K562 (cell line): ENCODE measurements around the gene COL11A2. TPM values are rescaled to one million over a fixed set of nuclear protein-coding genes. Genes with fewer than 3 reads are reported as not detected.

Experiments used
- ATAC-seq: fragments of 200-7000 bp; cut with Tn5 transposase; 3 replicates; pipeline ENCODE4 v1.9.1; 2020; ENCODE audit warnings: moderate library complexity
- BruUV-seq: library from RNA; stranded (reverse); fragments of 400-500 nt; replicated peaks from 2 replicates; lab custom pipeline; 2021; lab: Mats Ljungman, UMichigan
- CTCF ChIA-PET: fragments of 300-600 bp; formaldehyde crosslinking; extraction: SDS; loops from one replicate; lab custom pipeline; 2021; ENCODE audit warnings: low intra/inter-chr PET ratio; lab: Yijun Ruan, JAX
- POLR2A ChIA-PET: fragments of 300-600, 350-650 bp; sonication (Branson Sonifier 250); formaldehyde crosslinking; extraction: SDS; loops from one replicate; lab custom pipeline; 2021; ENCODE audit warnings: antibody characterized with exemption, inconsistent platforms; lab: Yijun Ruan, JAX
- DNase-seq, 4 experiments: peaks; one replicate each; pipeline versions ENCODE4 v3.0.0 to v3.0.0-alpha.2; 2011 to 2018; ENCODE audit warnings: low spot score in 3 of 4, mixed read lengths in 3 of 4; ENCODE audit errors: extremely low read depth in 1 of 4
- FAIRE-seq: peaks from 2 replicates; lab custom pipeline; 2011; peaks lifted over from hg19 to GRCh38; lab: Jason Lieb, UNC
- H2AFZ ChIP-seq: 2 replicates; pipeline ENCODE4 v1.6.0; 2011; ENCODE audit warnings: low read depth, low read length, control low read depth, inconsistent platforms
- H3K27ac ChIP-seq: fragments of 200-600 bp; 3 replicates; pipeline ENCODE4 v1.8.0; 2011; ENCODE audit warnings: low read depth, mild to moderate bottlenecking, control low read depth, inconsistent platforms, low read length, moderate library complexity, mixed read lengths; ENCODE audit errors: extremely low read depth
- H3K27me3 ChIP-seq, 2 experiments: fragments of 300-600 bp in 1 of 2; 2 replicates in 1 of 2; 3 replicates in 1 of 2; pipeline versions ENCODE4 v1.6.0 to v1.8.0; 2011; ENCODE audit warnings: inconsistent platforms in 2 of 2, low read length in 2 of 2, mild to moderate bottlenecking in 1 of 2, mixed read lengths in 1 of 2, moderate library complexity in 1 of 2; ENCODE audit not compliant: control insufficient read depth in 2 of 2, insufficient read depth in 2 of 2
- H3K36me3 ChIP-seq: fragments of 300-600 bp; 3 replicates; pipeline ENCODE4 v1.8.0; 2011; ENCODE audit warnings: mild to moderate bottlenecking, low read length, inconsistent platforms; ENCODE audit not compliant: control insufficient read depth, insufficient read depth
- H3K4me1 ChIP-seq, 2 experiments: fragments of 200-600 bp in 1 of 2; replicated peaks in 1 of 2; 2 replicates in 1 of 2; 3 replicates in 1 of 2; pipeline versions ENCODE4 v1.5.1 to v1.8.0; 2011; ENCODE audit warnings: inconsistent platforms in 2 of 2, low read length in 2 of 2, mild to moderate bottlenecking in 1 of 2, mixed read lengths in 1 of 2, moderate library complexity in 1 of 2; ENCODE audit not compliant: control insufficient read depth in 2 of 2, insufficient read depth in 2 of 2
- H3K4me2 ChIP-seq: 2 replicates; pipeline ENCODE4 v1.6.1; 2011; ENCODE audit warnings: low read length, control low read depth, inconsistent platforms, mixed read lengths; ENCODE audit not compliant: insufficient read depth
- H3K4me3 ChIP-seq: fragments of 200-600 bp; sonication (generic), shearing (Covaris generic); 2 replicates; pipeline ENCODE4 v1.5.1; 2016; ENCODE audit warnings: control low read depth, inconsistent platforms
- H3K79me2 ChIP-seq: fragments of 200-600 bp; 3 replicates; pipeline ENCODE4 v1.8.0; 2011; ENCODE audit warnings: low read length, inconsistent platforms; ENCODE audit not compliant: control insufficient read depth, insufficient read depth
- H3K9ac ChIP-seq, 2 experiments: 2 replicates each; pipeline versions ENCODE4 v1.6.0 to v1.6.1; 2011; ENCODE audit warnings: low read depth in 2 of 2, low read length in 2 of 2, control low read depth in 1 of 2, inconsistent platforms in 1 of 2, mild to moderate bottlenecking in 1 of 2, mixed read lengths in 1 of 2; ENCODE audit not compliant: insufficient read depth in 1 of 2
- H3K9me1 ChIP-seq: one replicate; pipeline ENCODE4 v1.6.0; 2011; ENCODE audit warnings: inconsistent platforms, mild to moderate bottlenecking, low read length, moderate library complexity; ENCODE audit not compliant: control insufficient read depth, insufficient read depth
- H3K9me3 ChIP-seq: replicated peaks from 2 replicates; pipeline ENCODE4 v1.5.1; 2011; ENCODE audit warnings: low read depth, low read length, inconsistent platforms; ENCODE audit not compliant: control insufficient read depth, insufficient read depth
- H4K20me1 ChIP-seq: replicated peaks from 2 replicates; pipeline ENCODE4 v1.6.1; 2011; ENCODE audit warnings: low read length, inconsistent platforms, mixed read lengths; ENCODE audit not compliant: control insufficient read depth, insufficient read depth
- CSDE1 ChIP-seq, 2 experiments: fragments of 450-650 bp; IDR thresholded peaks; 2 replicates each; pipeline ENCODE4 v1.6.1; 2016; ENCODE audit warnings: mild to moderate bottlenecking in 1 of 2
- GTF2A2 ChIP-seq: IDR thresholded peaks from 2 replicates; pipeline ENCODE4 v1.6.1; 2016; ENCODE audit warnings: mild to moderate bottlenecking, missing genetic modification characterization, missing compliant biosample characterization
- LARP7 ChIP-seq: fragments of 450-650 bp; IDR thresholded peaks from 2 replicates; pipeline ENCODE4 v1.6.1; 2016
- MTF1 ChIP-seq: fragments of 250-450 bp; sonication (Bioruptor Pico); IDR thresholded peaks from 2 replicates; pipeline ENCODE4 v1.9.0; 2021; ENCODE audit warnings: moderate library complexity, mild to moderate bottlenecking, inconsistent platforms, borderline replicate concordance
- PCBP1 ChIP-seq: fragments of 200-400 bp; formaldehyde crosslinking; IDR thresholded peaks from 2 replicates; pipeline ENCODE4 v1.6.1; 2018; ENCODE audit warnings: mild to moderate bottlenecking, low read depth, low read length; ENCODE audit not compliant: poor library complexity, severe bottlenecking
- SMARCA4 ChIP-seq: fragments of 450-650 bp; IDR thresholded peaks from 2 replicates; pipeline ENCODE4 v1.6.1; 2016
- TCF7 ChIP-seq: sonication (generic); IDR thresholded peaks from 2 replicates; pipeline ENCODE4 v1.6.1; 2016; ENCODE audit warnings: antibody characterized with exemption, borderline replicate concordance
- ZBTB49 ChIP-seq: sonication (generic); formaldehyde crosslinking; IDR thresholded peaks from 2 replicates; pipeline ENCODE4 v1.8.0; 2022; ENCODE audit warnings: missing genetic modification reagents, mild to moderate bottlenecking, borderline replicate concordance
- ZNF140 ChIP-seq: fragments of 250-450 bp; sonication (Bioruptor Pico); IDR thresholded peaks from 2 replicates; pipeline ENCODE4 v1.8.0; 2021; ENCODE audit warnings: moderate library complexity, mild to moderate bottlenecking, inconsistent platforms
- WGBS: fragments of 100-300 bp; shearing (Covaris generic); methylation state at CpG from one replicate; pipeline ENCODE4 v1.1.6; 2016; ENCODE audit warnings: low coverage, mixed read lengths; ENCODE audit not compliant: insufficient coverage; ENCODE audit errors: missing lambda C conversion rate; 5-methylcytosine and 5-hydroxymethylcytosine counted together
- in situ Hi-C: fragments of 300-500 bp; cut with MboI; formaldehyde crosslinking; loops from 4 replicates; pipeline ENCODE4 v1.15.0; 2018; ENCODE audit warnings: inconsistent platforms, mixed read lengths
- intact Hi-C: fragments of 100-400 bp; cut with micrococcal nuclease; formaldehyde crosslinking; loops from 2 replicates; pipeline ENCODE4 v1.14.2; 2022
- polyA plus RNA-seq, 8 experiments: library from polyadenylated mRNA; depleted of rRNA in 4 of 8; stranded (reverse) in 5 of 8; unstranded in 3 of 8; fragments of >200 nt; fragmentation: Nextera tagmentation in 2 of 8; fragmentation: Illumina TruSeq in 1 of 8; extraction: Ambion mirVana in 2 of 8; extraction: Trizol in 1 of 8; gene quantifications; 2 replicates each; pipeline versions ENCODE4 v1.2.1 to v1.2.3, GENCODE V29; 2011 to 2014; ENCODE audit warnings: inconsistent platforms in 1 of 8, missing spikeins in 1 of 8
- total RNA-seq, 7 experiments: library from RNA; depleted of rRNA in 6 of 7; stranded (reverse); fragments of >200 nt in 6 of 7; fragmentation: Illumina TruSeq in 2 of 7; extraction: Trizol in 2 of 7; gene quantifications; 2 replicates each; pipeline versions ENCODE4 v1.2.1 to v1.2.3, GENCODE V29; 2011 to 2021; ENCODE audit warnings: low replicate concordance in 1 of 7
- TF ChIP-seq, protein P1 (sequence below): fragments of 250-450 bp; sonication (Bioruptor Pico); IDR thresholded peaks from 2 replicates; pipeline ENCODE4 v1.8.0; 2021; ENCODE audit warnings: mild to moderate bottlenecking, moderate library complexity

COL11A2 gene
- total and polyA plus RNA-seq, 9 of the 15 experiments (the other 6 are each of a cell fraction or from before 2014, with no cell fraction given): 0.04 to 0.35 (median 0.09) TPM; not detected in 1

DNA sequence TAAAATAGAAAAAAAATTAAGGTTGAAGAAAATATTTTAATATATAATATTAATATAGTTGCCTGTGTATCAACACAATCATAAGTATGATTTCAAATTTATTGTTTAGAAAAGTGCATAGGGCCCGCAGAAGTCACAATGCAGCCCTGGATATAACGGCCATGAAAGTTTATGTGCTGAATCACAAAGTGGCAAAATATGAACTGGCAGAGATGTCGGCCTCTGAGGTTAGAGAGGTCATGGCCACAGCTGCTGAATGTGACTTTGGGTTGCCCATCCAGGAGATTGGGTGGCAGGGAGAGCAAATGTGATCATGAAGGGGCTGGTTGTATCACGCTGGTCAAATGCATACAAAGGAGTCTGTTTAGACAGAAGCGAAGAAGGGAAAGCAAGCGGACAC lies 35.7 kb downstream of the COL11A2 start (continued):
- TF ChIP-seq, protein P1, sequence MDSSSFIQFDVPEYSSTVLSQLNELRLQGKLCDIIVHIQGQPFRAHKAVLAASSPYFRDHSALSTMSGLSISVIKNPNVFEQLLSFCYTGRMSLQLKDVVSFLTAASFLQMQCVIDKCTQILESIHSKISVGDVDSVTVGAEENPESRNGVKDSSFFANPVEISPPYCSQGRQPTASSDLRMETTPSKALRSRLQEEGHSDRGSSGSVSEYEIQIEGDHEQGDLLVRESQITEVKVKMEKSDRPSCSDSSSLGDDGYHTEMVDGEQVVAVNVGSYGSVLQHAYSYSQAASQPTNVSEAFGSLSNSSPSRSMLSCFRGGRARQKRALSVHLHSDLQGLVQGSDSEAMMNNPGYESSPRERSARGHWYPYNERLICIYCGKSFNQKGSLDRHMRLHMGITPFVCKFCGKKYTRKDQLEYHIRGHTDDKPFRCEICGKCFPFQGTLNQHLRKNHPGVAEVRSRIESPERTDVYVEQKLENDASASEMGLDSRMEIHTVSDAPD: no peak
- TF ChIP-seq ZNF140 (no peak), CSDE1 (IDR thresholded peaks at IDR 0.05) (no peak)

GRCh38 chr6:33154349-33154748 lies 37.9 kb downstream of the COL11A2 start:
- FAIRE-seq: no peak
- WGBS: 0% methylated on average over 4 of the region's 4 CpGs

More at GRCh38 chr6:33154349-33154748, 37.9 kb downstream of the COL11A2 start:
- H3K36me3 ChIP-seq: no peaks in the 10 kb centered on the region
- no peaks in the 10 kb centered on the region for H3K79me2 ChIP-seq
- no peaks in the 10 kb centered on the region for H3K9me1 ChIP-seq
- H3K27ac ChIP-seq: no peak overlapping the region
- no TSS peak for BruUV-seq
- no peak for ATAC-seq
- TF ChIP-seq MTF1 (CRISPR knock-in tag) (no peak), LARP7 (no peak), SMARCA4 (no peak), TCF7 (no peak), ZBTB49 (CRISPR knock-in tag) (no peak), PCBP1 (no peak), GTF2A2 (no peak)
- no peak overlapping the region for H3K9ac ChIP-seq
- no peaks in the 10 kb centered on the region for H3K9me3 ChIP-seq
- peaks cover 4 to 17% of the 10 kb centered on the region in 2 experiments; a peak in 3 of 5 replicates for H3K27me3 ChIP-seq
- no peak overlapping the region for H2AFZ ChIP-seq
- intact Hi-C loops (no loop called here), in situ Hi-C loops (no loop called here)
- DNase-seq: peak in 1 of 4 experiments; percentile 2
- no peaks in the 10 kb centered on the region for H4K20me1 ChIP-seq
- ChIA-PET CTCF (no interaction called here), POLR2A (interaction anchor here (0.8 to 1.5 kb wide), 3 partner anchors 8 to 146 kb away, joined by 3 read pairs; no protein-coding TSS in a partner anchor)
- H3K4me2 ChIP-seq: no peak overlapping the region
- H3K4me3 ChIP-seq: no peak overlapping the region
- H3K4me1 ChIP-seq: no peaks in the 10 kb centered on the region
